ENCODE measurements around the gene ACACB. TPM values are rescaled to one million over a fixed set of nuclear protein-coding genes. Genes with fewer than 3 reads are reported as not detected.

Gene ACACB
- total and polyA plus RNA-seq, 2 donors (not counting 3 experiments of a cell fraction or from before 2014, with no cell fraction given), result 1.3 to 5.7 TPM

DNA sequence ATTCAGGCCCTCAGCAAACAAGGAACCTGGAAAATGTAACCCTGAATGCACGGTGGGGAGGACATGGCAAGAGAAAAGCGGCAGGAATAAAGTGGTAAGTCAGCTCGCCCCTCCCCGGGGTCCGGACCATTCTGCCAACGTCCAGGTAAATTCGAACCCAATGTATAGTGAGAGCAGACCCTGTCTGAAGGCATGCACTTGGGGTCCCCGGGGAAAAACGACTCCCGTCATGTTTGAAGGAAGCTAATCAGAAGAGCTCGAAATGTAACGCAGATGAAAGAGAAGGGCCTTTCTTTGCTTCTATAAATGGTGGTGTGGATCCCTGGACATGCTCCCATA, 193 bp downstream of the ACACB start:
- DNase-seq (ENCODE audit: low read depth, low spot score), result no peak
- CTCF ChIA-PET, result interaction anchor here (0.9 kb wide), 1 partner anchor 255 kb away, joined by 4 read pairs; no protein-coding TSS in a partner anchor

DNA sequence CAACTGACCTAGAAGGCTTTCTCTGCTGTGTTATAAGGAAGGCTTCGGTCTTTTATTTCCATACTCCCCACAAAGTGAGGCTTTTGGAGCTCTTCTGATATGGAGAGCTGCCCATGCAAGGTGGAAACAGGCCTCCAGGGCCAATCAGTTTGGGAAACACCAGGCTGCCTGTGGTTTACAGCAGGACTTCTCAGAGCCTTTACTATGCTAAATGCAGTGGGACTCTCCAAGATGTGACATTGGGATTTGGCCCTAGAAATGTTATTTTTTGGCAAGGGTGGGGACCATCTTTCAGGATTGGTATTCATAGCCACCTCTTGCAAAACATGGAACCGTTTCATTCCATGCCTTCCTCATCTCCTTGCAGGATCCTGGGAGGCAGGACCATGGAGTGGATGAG, 3.7 kb downstream of the ACACB start:
- Histone ChIP-seq H3K4me3 (replicated peaks in 1 of 3; ENCODE audit: insufficient read depth in 1 of 3, low read depth in 1 of 3, low read length in 3 of 3) (no peak overlapping the region), H2AFZ (ENCODE audit: low read depth, low read length) (no peak overlapping the region), H4K20me1 (replicated peaks; ENCODE audit: control insufficient read depth, extremely low read depth, insufficient read depth, low read length) (no peaks in the 10 kb centered on the region), H3K4me1 (ENCODE audit: control insufficient read depth, extremely low read depth, insufficient read depth, low read length) (no peaks in the 10 kb centered on the region), H3K9me3 (replicated peaks; ENCODE audit: control insufficient read depth, insufficient read depth, low read length) (no peaks in the 10 kb centered on the region), H3K27me3 (ENCODE audit: control insufficient read depth in 2 of 2, insufficient read depth in 2 of 2, low read length in 2 of 2) (no peaks in the 10 kb centered on the region), H3K36me3 (ENCODE audit: control insufficient read depth in 2 of 2, extremely low read depth in 1 of 2, insufficient read depth in 2 of 2, low read length in 2 of 2) (no peaks in the 10 kb centered on the region), H3K9ac (replicated peaks; ENCODE audit: extremely low read depth, insufficient read depth, low read length) (no peak overlapping the region), H3K4me2 (ENCODE audit: insufficient read depth, low read length) (no peak overlapping the region), H3K79me2 (ENCODE audit: control insufficient read depth, insufficient read depth, low read length) (no peaks in the 10 kb centered on the region), H3K9me1 (replicated peaks; ENCODE audit: control insufficient read depth, extremely low read depth, insufficient read depth, low read length) (no peaks in the 10 kb centered on the region), H3K27ac (ENCODE audit: insufficient read depth, low read depth, low read length) (no peak overlapping the region)
- DNase-seq (ENCODE audit: low read depth, low spot score) (no peak), FAIRE-seq (no peak)
- ChIA-PET CTCF (interaction anchor here (1.3 to 1.7 kb wide), 2 partner anchors 8 to 265 kb away, joined by 5 to 8 read pairs; no protein-coding TSS in a partner anchor), POLR2A (no interaction called here)
- intact Hi-C loops (cut with micrococcal nuclease) (no loop called here), dilution Hi-C loops (cut with MboI; ENCODE audit: extremely low pct_ligation_motif_present, low sequenced_read_pairs) (no loop called here)
- no TSS peak for BruUV-seq (replicated peaks)
- TF ChIP-seq GATA2 (IDR thresholded peaks at IDR 0.05; ENCODE audit: insufficient read depth, insufficient read length, low read depth, low read length) (no peak), JUN (IDR thresholded peaks at IDR 0.05; ENCODE audit: borderline replicate concordance, insufficient read depth, insufficient read length, low read depth) (no peak), POLR2A (IDR thresholded peaks at IDR 0.05; ENCODE audit: low read depth, low read length) (no peak), POLR2AphosphoS5 (IDR thresholded peaks at IDR 0.05; ENCODE audit: insufficient read depth, low read depth, low read length) (no peak)
- TF ChIP-seq, protein P1, sequence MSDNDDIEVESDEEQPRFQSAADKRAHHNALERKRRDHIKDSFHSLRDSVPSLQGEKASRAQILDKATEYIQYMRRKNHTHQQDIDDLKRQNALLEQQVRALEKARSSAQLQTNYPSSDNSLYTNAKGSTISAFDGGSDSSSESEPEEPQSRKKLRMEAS (IDR thresholded peaks at IDR 0.05; ENCODE audit: insufficient read depth, insufficient read length), result no peak
- TF ChIP-seq, protein P2, sequence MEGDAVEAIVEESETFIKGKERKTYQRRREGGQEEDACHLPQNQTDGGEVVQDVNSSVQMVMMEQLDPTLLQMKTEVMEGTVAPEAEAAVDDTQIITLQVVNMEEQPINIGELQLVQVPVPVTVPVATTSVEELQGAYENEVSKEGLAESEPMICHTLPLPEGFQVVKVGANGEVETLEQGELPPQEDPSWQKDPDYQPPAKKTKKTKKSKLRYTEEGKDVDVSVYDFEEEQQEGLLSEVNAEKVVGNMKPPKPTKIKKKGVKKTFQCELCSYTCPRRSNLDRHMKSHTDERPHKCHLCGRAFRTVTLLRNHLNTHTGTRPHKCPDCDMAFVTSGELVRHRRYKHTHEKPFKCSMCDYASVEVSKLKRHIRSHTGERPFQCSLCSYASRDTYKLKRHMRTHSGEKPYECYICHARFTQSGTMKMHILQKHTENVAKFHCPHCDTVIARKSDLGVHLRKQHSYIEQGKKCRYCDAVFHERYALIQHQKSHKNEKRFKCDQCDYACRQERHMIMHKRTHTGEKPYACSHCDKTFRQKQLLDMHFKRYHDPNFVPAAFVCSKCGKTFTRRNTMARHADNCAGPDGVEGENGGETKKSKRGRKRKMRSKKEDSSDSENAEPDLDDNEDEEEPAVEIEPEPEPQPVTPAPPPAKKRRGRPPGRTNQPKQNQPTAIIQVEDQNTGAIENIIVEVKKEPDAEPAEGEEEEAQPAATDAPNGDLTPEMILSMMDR (IDR thresholded peaks at IDR 0.05; ENCODE audit: extremely low read depth in 1 of 2, insufficient read depth in 1 of 2, low read depth in 1 of 2, low read length in 2 of 2), result no peak

More for the DNA sequence above, 193 bp downstream of the ACACB start:
- no TSS peak for BruUV-seq (replicated peaks)
- no peaks in the 10 kb centered on the region for H3K9me1 ChIP-seq (replicated peaks; ENCODE audit: control insufficient read depth, extremely low read depth, insufficient read depth, low read length)
- no peak overlapping the region for H2AFZ ChIP-seq (ENCODE audit: low read depth, low read length)
- H3K79me2 ChIP-seq (ENCODE audit: control insufficient read depth, insufficient read depth, low read length), result no peaks in the 10 kb centered on the region
- H3K9ac ChIP-seq (replicated peaks; ENCODE audit: extremely low read depth, insufficient read depth, low read length), result no peak overlapping the region
- intact Hi-C loops (cut with micrococcal nuclease) (no loop called here), dilution Hi-C loops (cut with MboI; ENCODE audit: extremely low pct_ligation_motif_present, low sequenced_read_pairs) (no loop called here)
- FAIRE-seq, result no peak
- no peak for TF ChIP-seq EZH2 (IDR thresholded peaks at IDR 0.05; ENCODE audit: borderline replicate concordance, low read depth, low read length, severe bottlenecking)
- TF ChIP-seq POLR2AphosphoS5 (IDR thresholded peaks at IDR 0.05; ENCODE audit: insufficient read depth, low read depth, low read length), result no peak
- TF ChIP-seq GATA2 (IDR thresholded peaks at IDR 0.05; ENCODE audit: insufficient read depth, insufficient read length, low read depth, low read length), result no peak
- TF ChIP-seq MYC (IDR thresholded peaks at IDR 0.05; ENCODE audit: low read depth, low read length), result no peak
- no peak for TF ChIP-seq FOS (IDR thresholded peaks at IDR 0.05; ENCODE audit: borderline replicate concordance, insufficient read depth, low read length)
- no peak for TF ChIP-seq JUN (IDR thresholded peaks at IDR 0.05; ENCODE audit: borderline replicate concordance, insufficient read depth, insufficient read length, low read depth)
- no peaks in the 10 kb centered on the region for H3K9me3 ChIP-seq (replicated peaks; ENCODE audit: control insufficient read depth, insufficient read depth, low read length)
- H3K36me3 ChIP-seq (ENCODE audit: control insufficient read depth in 2 of 2, extremely low read depth in 1 of 2, insufficient read depth in 2 of 2, low read length in 2 of 2), result no peaks in the 10 kb centered on the region
- no peak overlapping the region for H3K27ac ChIP-seq (ENCODE audit: insufficient read depth, low read depth, low read length)
- peaks cover 3% of the 10 kb centered on the region for H3K4me1 ChIP-seq (ENCODE audit: control insufficient read depth, extremely low read depth, insufficient read depth, low read length)
- POLR2A ChIA-PET, result no interaction called here
- H3K4me3 ChIP-seq (replicated peaks in 1 of 3; ENCODE audit: insufficient read depth in 1 of 3, low read depth in 1 of 3, low read length in 3 of 3), result no peak overlapping the region
- H3K4me2 ChIP-seq (ENCODE audit: insufficient read depth, low read length), result no peak overlapping the region
- H4K20me1 ChIP-seq (replicated peaks; ENCODE audit: control insufficient read depth, extremely low read depth, insufficient read depth, low read length), result no peaks in the 10 kb centered on the region
- no peaks in the 10 kb centered on the region for H3K27me3 ChIP-seq (ENCODE audit: control insufficient read depth in 2 of 2, insufficient read depth in 2 of 2, low read length in 2 of 2)

All from endothelial cell of umbilical vein (primary cell).